ENCODE measurements around the gene ITM2A. TPM values are rescaled to one million over a fixed set of nuclear protein-coding genes. Genes with fewer than 3 reads are reported as not detected.

ITM2A gene
- polyA plus RNA-seq (2012; ENCODE audit: insufficient read depth, insufficient read length) = 600 TPM

GRCh38 chrX:79366873-79367749, at the start of gene ITM2A:
Gene ITM2A, minus strand, starts transcription at chrX:79367334. Its CDS starts 119 bp downstream, at chrX:79367215.
- H3K4me3 ChIP-seq (ENCODE audit: low read length) = peak within 1 kb of the TSS; percentile 75
- peak; percentile 74 for DNase-seq (ENCODE audit: low read depth, low spot score)

GRCh38 chrX:79415056-79415455, 47.9 kb upstream of the ITM2A start:
- no peak for DNase-seq (ENCODE audit: low read depth, low spot score)
- H3K4me3 ChIP-seq (ENCODE audit: low read length) = no peak overlapping the region

- no peak overlapping the region for H3K4me3 ChIP-seq (ENCODE audit: low read length)
- no peak for DNase-seq (ENCODE audit: low read depth, low spot score)
Measured at GRCh38 chrX:79413963-79414362, 46.8 kb upstream of the ITM2A start.

GRCh38 chrX:79412972-79413371, 45.8 kb upstream of the ITM2A start:
- peak overlapping the region; percentile 47 for H3K4me3 ChIP-seq (ENCODE audit: low read length)
- DNase-seq (ENCODE audit: low read depth, low spot score) = peak; percentile 60

GRCh38 chrX:79412166-79412565, 45.0 kb upstream of the ITM2A start:
- no peak for DNase-seq (ENCODE audit: low read depth, low spot score)
- no peak overlapping the region for H3K4me3 ChIP-seq (ENCODE audit: low read length)

- H3K4me3 ChIP-seq (ENCODE audit: low read length) = no peak overlapping the region
- no peak for DNase-seq (ENCODE audit: low read depth, low spot score)
Measured at GRCh38 chrX:79409657-79410056, 42.5 kb upstream of the ITM2A start.

- no peak for DNase-seq (ENCODE audit: low read depth, low spot score)
- H3K4me3 ChIP-seq (ENCODE audit: low read length) = no peak overlapping the region
Measured at GRCh38 chrX:79408623-79409322, 41.6 kb upstream of the ITM2A start.

GRCh38 chrX:79400623-79401022, 33.5 kb upstream of the ITM2A start:
- no peak overlapping the region for H3K4me3 ChIP-seq (ENCODE audit: low read length)
- peak; percentile 15 for DNase-seq (ENCODE audit: low read depth, low spot score)

- DNase-seq (ENCODE audit: low read depth, low spot score) = no peak
Measured at GRCh38 chrX:79375340-79375739, 8.2 kb upstream of the ITM2A start.

GRCh38 chrX:79371640-79372039, 4.5 kb upstream of the ITM2A start:
- no peak for DNase-seq (ENCODE audit: low read depth, low spot score)
- no peak overlapping the region for H3K4me3 ChIP-seq (ENCODE audit: low read length)

More at GRCh38 chrX:79375340-79375739, 8.2 kb upstream of the ITM2A start:
- no peak overlapping the region for H3K4me3 ChIP-seq (ENCODE audit: low read length)

GRCh38 chrX:79371101-79371500, 4.0 kb upstream of the ITM2A start:
- DNase-seq (ENCODE audit: low read depth, low spot score) = no peak
- no peak overlapping the region for H3K4me3 ChIP-seq (ENCODE audit: low read length)

- H3K4me3 ChIP-seq (ENCODE audit: low read length) = no peak overlapping the region
- DNase-seq (ENCODE audit: low read depth, low spot score) = no peak
Measured at GRCh38 chrX:79369871-79370270, 2.7 kb upstream of the ITM2A start.

- DNase-seq (ENCODE audit: low read depth, low spot score) = no peak
- H3K4me3 ChIP-seq (ENCODE audit: low read length) = no peak overlapping the region
Measured at GRCh38 chrX:79368441-79368840, 1.3 kb upstream of the ITM2A start.

GRCh38 chrX:79367907-79368306, 773 bp upstream of the ITM2A start:
- DNase-seq (ENCODE audit: low read depth, low spot score) = no peak
- H3K4me3 ChIP-seq (ENCODE audit: low read length) = no peak overlapping the region

- peak overlapping the region; percentile 75 for H3K4me3 ChIP-seq (ENCODE audit: low read length)
- DNase-seq (ENCODE audit: low read depth, low spot score) = no peak
Measured at GRCh38 chrX:79366556-79366872, 620 bp downstream of the ITM2A start.

GRCh38 chrX:79365591-79365990, 1.5 kb downstream of the ITM2A start:
- peak overlapping the region; percentile 75 for H3K4me3 ChIP-seq (ENCODE audit: low read length)
- DNase-seq (ENCODE audit: low read depth, low spot score) = no peak

- peak overlapping the region; percentile 29 for H3K4me3 ChIP-seq (ENCODE audit: low read length)
Measured at GRCh38 chrX:79364306-79364705, 2.8 kb downstream of the ITM2A start.

GRCh38 chrX:79361192-79361870, 5.8 kb downstream of the ITM2A start:
- DNase-seq (ENCODE audit: low read depth, low spot score) = no peak
- H3K4me3 ChIP-seq (ENCODE audit: low read length) = no peak overlapping the region

More at GRCh38 chrX:79364306-79364705, 2.8 kb downstream of the ITM2A start:
- DNase-seq (ENCODE audit: low read depth, low spot score) = no peak

GRCh38 chrX:79336869-79337815, 30.0 kb downstream of the ITM2A start:
- DNase-seq (ENCODE audit: low read depth, low spot score) = no peak
- H3K4me3 ChIP-seq (ENCODE audit: low read length) = peak overlapping the region; percentile 47

All from Jurkat, Clone E6-1 (cell line).